Ishikawa (cell line): ENCODE results near the gene CGB3.

Experiments
- CEBPB ChIP-seq: IDR thresholded peaks from 2 replicates; pipeline ENCODE4 v1.6.1; 2012
- EP300 ChIP-seq: IDR thresholded peaks from 2 replicates; pipeline ENCODE4 v1.6.1; 2012; ENCODE audit warnings: borderline replicate concordance
- FOXM1 ChIP-seq: IDR thresholded peaks from 2 replicates; pipeline ENCODE4 v1.6.1; 2012; ENCODE audit warnings: low read depth, borderline replicate concordance
- NFIC ChIP-seq: IDR thresholded peaks from 2 replicates; pipeline ENCODE4 v1.6.1; 2012
- RAD21 ChIP-seq: IDR thresholded peaks from 2 replicates; pipeline ENCODE4 v1.6.1; 2012; ENCODE audit warnings: low read depth
- REST ChIP-seq: IDR thresholded peaks from 2 replicates; pipeline ENCODE4 v1.6.1; 2012; ENCODE audit warnings: low read depth, mild to moderate bottlenecking
- TAF1 ChIP-seq: IDR thresholded peaks from 2 replicates; pipeline ENCODE4 v1.6.1; 2012; ENCODE audit warnings: low read depth, mild to moderate bottlenecking
- YY1 ChIP-seq: IDR thresholded peaks from 2 replicates; pipeline ENCODE4 v1.6.1; 2012; ENCODE audit warnings: low read depth
- ZBTB7A ChIP-seq: IDR thresholded peaks from 2 replicates; pipeline ENCODE4 v1.6.1; 2012; ENCODE audit warnings: low read depth
- TF ChIP-seq, protein P1 (sequence below): IDR thresholded peaks from 2 replicates; pipeline ENCODE4 v1.6.1; 2012

- TF ChIP-seq NFIC (no peak), REST (no peak), TAF1 (no peak), ZBTB7A (no peak), YY1 (no peak), RAD21 (no peak), CEBPB (no peak), EP300 (no peak), FOXM1 (no peak)
- TF ChIP-seq, protein P1, sequence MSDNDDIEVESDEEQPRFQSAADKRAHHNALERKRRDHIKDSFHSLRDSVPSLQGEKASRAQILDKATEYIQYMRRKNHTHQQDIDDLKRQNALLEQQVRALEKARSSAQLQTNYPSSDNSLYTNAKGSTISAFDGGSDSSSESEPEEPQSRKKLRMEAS = no peak
Observed at GRCh38 chr19:49016067-49016839, 7.9 kb downstream of the CGB3 start.
